Measurements from ENCODE around the gene SPPL3. TPM values are rescaled to one million over a fixed set of nuclear protein-coding genes. Genes with fewer than 3 reads are reported as not detected.

SPPL3 gene
- total RNA-seq, 1 donor, result 10.9 TPM

GRCh38 chr12:120721866-120722265, 182.3 kb downstream of the SPPL3 start:
- Histone ChIP-seq H3K36me3 (ENCODE audit: insufficient read depth, low read length) (peaks cover 60% of the 10 kb centered on the region), H3K4me2 (ENCODE audit: insufficient read depth, low read length) (no peak overlapping the region), H4K20me1 (ENCODE audit: insufficient read depth, low read length) (peaks cover 13% of the 10 kb centered on the region), H3K4me3 (ENCODE audit: insufficient read depth, low read length) (no peak overlapping the region), H3K4me1 (ENCODE audit: insufficient read depth, low read length) (peaks cover 24% of the 10 kb centered on the region), H3K27ac (ENCODE audit: low read depth, low read length) (no peak overlapping the region), H2AFZ (ENCODE audit: low read length) (no peak overlapping the region), H3K79me2 (ENCODE audit: insufficient read depth, low read length) (peaks cover 10% of the 10 kb centered on the region), H3K27me3 (ENCODE audit: insufficient read depth, low read length) (no peaks in the 10 kb centered on the region), H3K9me3 (ENCODE audit: low read depth, low read length) (no peaks in the 10 kb centered on the region)
- TF ChIP-seq CTCF (IDR thresholded peaks at IDR 0.05; ENCODE audit: extremely low read depth, low read depth, low read length), result no peak
- no peak for DNase-seq (ENCODE audit: insufficient read length, low spot score, missing footprints)

- peak overlapping the region; percentile 34 for H3K27ac ChIP-seq (ENCODE audit: low read depth, low read length)
- H3K4me2 ChIP-seq (ENCODE audit: insufficient read depth, low read length), result no peak overlapping the region
- H3K79me2 ChIP-seq (ENCODE audit: insufficient read depth, low read length), result peaks cover 10% of the 10 kb centered on the region
- no peak for TF ChIP-seq CTCF (IDR thresholded peaks at IDR 0.05; ENCODE audit: extremely low read depth, low read depth, low read length)
- H4K20me1 ChIP-seq (ENCODE audit: insufficient read depth, low read length), result peaks cover 13% of the 10 kb centered on the region
- H3K4me3 ChIP-seq (ENCODE audit: insufficient read depth, low read length), result no peak overlapping the region
- no peaks in the 10 kb centered on the region for H3K9me3 ChIP-seq (ENCODE audit: low read depth, low read length)
- no peak overlapping the region for H2AFZ ChIP-seq (ENCODE audit: low read length)
- no peak for DNase-seq (ENCODE audit: insufficient read length, low spot score, missing footprints)
- peaks cover 22% of the 10 kb centered on the region for H3K4me1 ChIP-seq (ENCODE audit: insufficient read depth, low read length)
- H3K36me3 ChIP-seq (ENCODE audit: insufficient read depth, low read length), result peaks cover 67% of the 10 kb centered on the region
- H3K27me3 ChIP-seq (ENCODE audit: insufficient read depth, low read length), result no peaks in the 10 kb centered on the region
These were observed 183.0 kb downstream of the SPPL3 start for GRCh38 chr12:120720987-120721801.

DNA sequence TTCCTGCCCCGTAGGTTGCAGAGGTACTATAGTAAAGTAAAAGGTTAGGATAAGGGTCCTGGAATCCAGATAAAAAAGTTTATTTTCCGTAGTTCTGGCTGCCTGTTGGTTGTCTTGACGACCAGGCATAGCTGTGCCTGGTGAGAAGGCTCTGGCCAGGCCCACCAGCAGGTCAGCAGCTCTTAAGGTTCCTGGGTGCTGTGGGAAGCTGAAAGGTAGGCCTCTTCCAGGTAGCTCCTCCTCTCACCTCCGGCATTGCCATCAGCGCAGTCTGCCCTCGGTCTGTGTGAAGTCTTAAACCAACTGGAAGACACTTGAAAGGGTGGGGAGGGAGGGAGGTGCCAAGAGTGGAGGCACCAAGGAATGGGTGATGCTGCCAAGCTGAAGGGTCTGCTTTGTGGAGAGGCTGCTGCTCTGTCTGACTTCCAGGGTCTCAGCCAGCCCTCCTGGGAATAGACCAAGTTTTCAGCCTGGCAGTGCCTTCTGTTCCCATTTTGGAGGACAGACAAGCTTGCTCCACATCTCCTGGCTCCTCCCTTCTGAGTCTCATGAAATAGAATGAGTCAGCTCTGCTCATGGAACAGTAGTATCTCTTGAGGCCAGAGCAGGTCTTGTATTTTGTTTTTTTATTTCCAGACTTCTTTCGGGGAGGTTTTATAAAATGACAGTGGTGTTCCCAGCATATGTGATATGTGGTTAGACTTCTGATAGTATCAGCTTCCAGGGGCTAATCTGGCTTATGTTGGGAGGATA, 183.7 kb downstream of the SPPL3 start:
- H3K4me1 ChIP-seq (ENCODE audit: insufficient read depth, low read length), result peaks cover 19% of the 10 kb centered on the region
- H4K20me1 ChIP-seq (ENCODE audit: insufficient read depth, low read length), result peaks cover 13% of the 10 kb centered on the region
- no peak overlapping the region for H3K4me3 ChIP-seq (ENCODE audit: insufficient read depth, low read length)
- no peaks in the 10 kb centered on the region for H3K9me3 ChIP-seq (ENCODE audit: low read depth, low read length)
- no peak overlapping the region for H2AFZ ChIP-seq (ENCODE audit: low read length)
- peak; percentile 93 for DNase-seq (ENCODE audit: insufficient read length, low spot score, missing footprints)
- no peak overlapping the region for H3K4me2 ChIP-seq (ENCODE audit: insufficient read depth, low read length)
- no peaks in the 10 kb centered on the region for H3K27me3 ChIP-seq (ENCODE audit: insufficient read depth, low read length)
- peaks cover 10% of the 10 kb centered on the region for H3K79me2 ChIP-seq (ENCODE audit: insufficient read depth, low read length)
- peaks cover 69% of the 10 kb centered on the region for H3K36me3 ChIP-seq (ENCODE audit: insufficient read depth, low read length)
- H3K27ac ChIP-seq (ENCODE audit: low read depth, low read length), result peak overlapping the region; percentile 34
- TF ChIP-seq CTCF (IDR thresholded peaks at IDR 0.05; ENCODE audit: extremely low read depth, low read depth, low read length), result no peak

All from osteoblast (primary cell).